B cell (primary cell): ENCODE results near the gene SYNE4.

Source experiments
- EZH2 ChIP-seq: IDR thresholded peaks from 2 replicates; pipeline ENCODE4 v1.6.1; 2012; ENCODE audit warnings: borderline replicate concordance, low read depth, mild to moderate bottlenecking, moderate library complexity, low read length; ENCODE audit not compliant: insufficient read depth, poor library complexity, severe bottlenecking
- TF ChIP-seq, protein P1 (sequence below): fragments of 200-600 bp; IDR thresholded peaks from one replicate; pipeline ENCODE4 v1.8.0; 2022; ENCODE audit warnings: antibody characterized with exemption, mild to moderate bottlenecking

- no peak for TF ChIP-seq EZH2
- TF ChIP-seq, protein P1, sequence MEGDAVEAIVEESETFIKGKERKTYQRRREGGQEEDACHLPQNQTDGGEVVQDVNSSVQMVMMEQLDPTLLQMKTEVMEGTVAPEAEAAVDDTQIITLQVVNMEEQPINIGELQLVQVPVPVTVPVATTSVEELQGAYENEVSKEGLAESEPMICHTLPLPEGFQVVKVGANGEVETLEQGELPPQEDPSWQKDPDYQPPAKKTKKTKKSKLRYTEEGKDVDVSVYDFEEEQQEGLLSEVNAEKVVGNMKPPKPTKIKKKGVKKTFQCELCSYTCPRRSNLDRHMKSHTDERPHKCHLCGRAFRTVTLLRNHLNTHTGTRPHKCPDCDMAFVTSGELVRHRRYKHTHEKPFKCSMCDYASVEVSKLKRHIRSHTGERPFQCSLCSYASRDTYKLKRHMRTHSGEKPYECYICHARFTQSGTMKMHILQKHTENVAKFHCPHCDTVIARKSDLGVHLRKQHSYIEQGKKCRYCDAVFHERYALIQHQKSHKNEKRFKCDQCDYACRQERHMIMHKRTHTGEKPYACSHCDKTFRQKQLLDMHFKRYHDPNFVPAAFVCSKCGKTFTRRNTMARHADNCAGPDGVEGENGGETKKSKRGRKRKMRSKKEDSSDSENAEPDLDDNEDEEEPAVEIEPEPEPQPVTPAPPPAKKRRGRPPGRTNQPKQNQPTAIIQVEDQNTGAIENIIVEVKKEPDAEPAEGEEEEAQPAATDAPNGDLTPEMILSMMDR = no peak
Observed at GRCh38 chr19:36030264-36031148, 21.9 kb upstream of the SYNE4 start.
